GM04503 (cell line): ENCODE results near the gene PARK7.

Source experiments
- DNase-seq: peaks from one replicate; pipeline ENCODE4 v3.0.0-alpha.2; 2012; ENCODE audit warnings: low read depth

The PARK7 gene

DNA sequence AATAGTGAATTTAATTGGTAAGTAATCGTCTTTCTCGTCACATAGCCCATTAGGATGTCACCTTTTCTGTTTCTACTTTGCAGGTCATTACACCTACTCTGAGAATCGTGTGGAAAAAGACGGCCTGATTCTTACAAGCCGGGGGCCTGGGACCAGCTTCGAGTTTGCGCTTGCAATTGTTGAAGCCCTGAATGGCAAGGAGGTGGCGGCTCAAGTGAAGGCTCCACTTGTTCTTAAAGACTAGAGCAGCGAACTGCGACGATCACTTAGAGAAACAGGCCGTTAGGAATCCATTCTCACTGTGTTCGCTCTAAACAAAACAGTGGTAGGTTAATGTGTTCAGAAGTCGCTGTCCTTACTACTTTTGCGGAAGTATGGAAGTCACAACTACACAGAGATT, 23.3 kb downstream of the PARK7 start:
- DNase-seq, result no peak

DNA sequence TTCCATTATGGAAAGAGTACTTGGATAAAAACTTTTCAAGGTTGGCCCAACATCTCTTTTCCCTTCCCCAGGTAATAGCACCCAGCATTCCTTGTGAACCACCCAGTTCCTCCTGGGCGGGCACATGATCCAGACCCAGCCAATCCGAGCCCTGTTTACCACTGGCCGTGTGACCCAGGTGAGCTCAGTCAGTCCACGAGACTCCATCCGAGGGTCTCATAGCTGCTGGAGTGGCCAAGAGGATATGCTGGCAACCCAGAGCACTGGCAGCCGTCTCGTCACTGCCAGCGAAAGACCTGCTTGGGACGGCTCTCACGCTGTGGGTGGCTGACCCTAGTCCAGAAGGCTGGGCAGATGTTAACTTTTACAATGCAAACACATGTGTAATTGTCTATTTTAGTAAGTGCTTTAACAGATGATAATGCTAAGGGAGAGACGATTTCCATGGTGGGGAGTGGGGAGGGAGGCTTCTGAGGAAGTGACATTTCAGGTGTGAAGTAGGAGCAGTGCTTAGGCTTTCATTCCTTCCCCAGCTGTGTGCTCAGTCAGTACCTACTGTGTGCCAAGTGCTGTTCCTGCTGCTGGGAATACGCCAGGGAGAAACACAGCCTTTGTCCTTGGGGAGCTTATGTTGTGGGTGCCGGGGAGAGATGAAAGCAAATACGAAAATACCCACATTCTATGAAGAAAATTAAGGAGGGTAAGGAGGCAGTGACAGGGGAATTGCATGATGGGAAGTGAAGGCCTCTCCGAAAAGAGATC, 24.5 kb downstream of the PARK7 start:
- DNase-seq, result no peak

DNA sequence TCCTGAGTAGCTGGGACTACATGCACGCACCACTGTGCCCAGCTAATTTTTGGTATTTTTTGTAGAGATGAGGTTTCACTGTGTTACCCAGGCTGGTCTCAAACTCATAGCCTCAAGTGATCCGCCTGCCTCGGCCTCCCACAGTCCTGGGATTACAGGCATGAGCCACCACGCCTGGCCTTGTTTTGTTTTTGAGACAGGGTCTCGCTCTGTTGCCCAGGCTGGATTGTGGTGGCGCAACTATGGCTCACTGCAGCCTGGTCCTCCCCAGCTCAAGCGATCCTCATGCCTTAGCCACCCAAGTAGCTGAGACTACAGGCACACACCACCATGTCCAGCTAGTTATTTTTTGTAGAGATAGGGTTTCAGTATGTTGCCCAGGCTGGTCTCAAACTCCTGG, 26.0 kb downstream of the PARK7 start:
- DNase-seq, result no peak

DNA sequence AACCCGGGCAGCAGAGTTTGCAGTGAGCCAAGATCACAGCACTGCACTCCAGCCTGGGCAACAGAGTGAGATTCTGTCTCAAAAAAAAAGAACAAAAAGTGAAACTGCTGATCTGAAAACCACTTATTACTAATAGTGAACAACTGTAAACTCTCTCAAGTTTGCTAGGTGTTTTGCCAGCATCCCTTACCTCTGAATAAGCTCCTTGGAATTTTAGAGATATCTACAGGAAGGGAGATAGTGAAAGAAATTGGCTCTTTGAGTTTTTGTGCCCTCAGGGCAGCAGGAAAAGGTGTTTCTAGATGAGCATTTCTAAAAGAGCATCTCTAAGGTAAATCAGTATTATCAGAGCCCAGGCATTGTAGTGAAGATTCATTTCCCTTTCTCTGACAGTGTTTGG, 27.1 kb downstream of the PARK7 start:
- no peak for DNase-seq

DNA sequence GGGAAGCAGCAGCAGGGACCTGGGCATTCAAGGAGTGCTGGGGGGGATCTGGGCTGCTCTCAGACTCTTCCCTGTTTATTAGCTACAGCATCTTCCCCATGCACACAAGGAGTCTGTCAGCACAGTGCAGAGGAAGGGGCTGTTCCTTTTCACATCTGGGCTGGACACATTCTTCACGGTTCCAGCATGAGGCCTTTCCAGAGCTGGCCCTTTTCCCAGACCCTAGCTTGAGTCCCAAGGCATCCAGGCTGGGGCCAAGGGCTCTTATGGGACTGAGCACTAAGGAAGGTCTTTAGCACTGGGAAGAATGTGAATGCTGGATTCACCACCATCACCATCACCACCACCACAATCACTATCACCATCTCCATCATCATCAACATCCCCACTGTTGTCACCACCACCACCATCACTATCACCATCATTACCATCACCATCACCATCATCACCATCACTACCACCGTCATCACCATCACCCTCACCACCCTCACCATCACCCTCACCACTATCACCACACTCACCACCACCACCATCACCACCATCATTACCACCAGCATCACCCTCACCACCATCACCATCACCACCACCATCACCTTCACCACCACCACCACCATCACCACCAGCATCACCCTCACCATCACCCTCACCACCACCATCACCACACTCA, 28.4 kb downstream of the PARK7 start:
- DNase-seq, result no peak

DNA sequence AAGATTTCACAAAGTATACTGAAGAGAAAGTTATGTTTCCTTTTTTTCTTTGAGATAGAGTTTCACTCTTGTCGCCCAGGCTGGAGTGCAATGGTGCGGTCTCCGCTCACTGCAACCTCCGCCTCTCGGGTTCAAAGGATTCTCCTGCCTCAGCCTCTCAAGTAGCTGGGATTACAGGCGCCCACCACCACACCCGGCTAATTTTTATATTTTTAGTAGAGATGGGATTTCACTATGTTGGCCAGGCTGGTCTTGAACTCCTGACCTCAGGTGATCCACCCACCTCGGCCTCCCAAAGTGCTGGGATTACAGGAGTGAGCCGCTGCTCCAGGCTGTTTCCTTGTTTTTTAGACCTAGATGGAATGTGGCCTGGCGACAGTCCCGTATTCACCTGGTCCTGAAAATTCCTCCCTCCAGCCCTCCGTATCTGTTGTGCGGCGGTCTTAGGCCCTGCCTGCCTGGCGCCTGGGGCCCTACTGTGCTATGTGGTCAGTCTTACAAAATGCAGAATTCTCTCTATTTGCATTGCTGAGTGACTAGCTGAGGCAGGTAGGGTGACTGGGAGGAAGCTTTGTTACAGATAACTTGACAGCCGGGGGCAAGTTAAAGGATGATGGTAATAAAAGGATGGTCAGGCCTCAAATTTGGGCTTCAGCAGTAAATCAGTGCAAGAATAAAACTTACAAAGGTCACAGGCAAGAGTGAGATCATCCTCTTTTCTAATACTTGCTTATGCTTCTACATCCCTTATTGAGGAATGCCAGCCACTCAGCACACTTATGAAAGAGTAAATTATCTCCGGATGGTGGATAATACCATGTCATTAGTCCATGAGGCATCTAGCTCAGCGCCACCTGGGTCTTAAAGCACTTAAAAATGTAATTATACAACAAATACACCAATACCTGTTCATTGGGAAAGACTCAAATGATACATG, 30.3 kb downstream of the PARK7 start:
- no peak for DNase-seq

DNA sequence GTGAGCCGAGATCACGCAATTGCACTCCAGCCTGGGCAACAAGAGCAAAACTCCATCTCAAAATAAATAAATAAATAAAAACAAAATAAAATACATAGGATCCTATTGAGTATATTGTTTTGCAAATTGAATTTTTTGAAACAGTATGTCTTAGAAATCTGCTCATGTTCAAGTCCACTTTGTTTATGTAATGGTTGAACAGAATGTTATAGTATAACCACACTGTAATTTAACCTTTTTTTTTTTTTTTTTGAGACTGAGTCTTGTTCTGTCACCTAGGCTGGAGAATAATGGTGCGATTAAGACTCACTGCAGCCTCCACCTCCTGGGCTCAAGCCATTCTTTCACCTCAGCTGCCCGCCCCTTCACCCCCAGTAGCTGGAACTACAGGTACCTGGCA, 31.4 kb downstream of the PARK7 start:
- DNase-seq, result no peak

DNA sequence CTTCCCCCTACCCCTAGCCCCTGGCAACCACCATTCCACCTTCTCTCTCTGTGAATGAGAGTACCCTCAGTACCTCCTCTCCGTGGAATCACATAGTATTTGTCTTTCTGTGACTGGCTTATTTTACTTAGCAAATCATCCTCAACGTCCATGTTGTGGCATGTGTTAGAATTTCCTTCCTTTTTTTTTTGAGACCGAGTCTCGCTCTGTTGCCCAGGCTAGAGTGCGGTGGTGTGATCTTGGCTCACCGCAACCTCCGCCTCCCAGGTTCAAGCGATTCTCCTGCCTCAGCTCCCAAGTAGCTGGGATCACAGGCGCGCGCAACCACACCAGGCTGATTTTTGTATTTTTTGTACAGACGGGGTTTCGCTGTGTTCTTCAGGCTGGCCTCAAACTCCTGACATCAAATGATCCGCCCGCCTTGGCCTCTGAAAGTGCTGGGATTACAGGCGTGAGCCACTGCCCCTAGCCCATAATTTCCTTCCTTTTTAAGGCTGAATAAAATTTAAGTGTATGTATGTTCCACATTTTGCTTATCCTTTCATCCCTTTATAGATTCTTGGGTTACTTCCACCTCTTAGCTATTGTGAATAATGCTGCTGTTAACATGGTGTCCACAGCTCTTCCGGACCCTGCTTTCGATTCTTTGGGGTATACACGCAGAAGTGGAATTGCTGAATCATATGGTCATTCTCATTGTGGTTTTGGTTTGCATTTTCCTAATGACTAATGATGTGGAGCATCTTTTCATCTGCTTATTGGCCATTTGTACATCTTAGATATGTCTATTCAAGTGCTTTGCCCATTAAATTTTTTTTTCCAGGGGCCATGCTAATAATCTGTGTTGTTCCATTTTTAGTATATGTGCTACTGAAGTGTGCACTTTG, 32.3 kb downstream of the PARK7 start:
- DNase-seq, result peak; percentile 39

DNA sequence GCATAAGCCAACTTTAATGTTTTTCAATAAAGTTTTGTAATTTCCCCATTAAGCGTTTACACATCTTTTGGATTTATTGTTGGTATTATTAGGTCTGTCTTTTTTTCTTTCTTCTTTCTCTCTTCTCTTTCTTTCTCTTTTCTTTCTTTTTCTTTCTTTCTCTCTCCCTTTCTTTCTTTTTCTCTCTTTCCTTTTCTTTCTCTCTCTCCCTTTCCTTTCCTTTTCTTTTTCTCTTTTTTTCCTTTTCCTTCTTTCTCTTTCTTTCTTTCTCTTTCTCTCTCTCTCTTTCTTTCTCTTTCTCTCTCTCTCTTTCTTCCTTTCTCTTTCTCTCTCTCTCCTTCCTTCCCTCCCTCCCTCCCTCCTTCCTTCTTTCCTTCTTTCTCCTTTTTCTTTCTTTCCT, 33.3 kb downstream of the PARK7 start:
- DNase-seq, result no peak

DNA sequence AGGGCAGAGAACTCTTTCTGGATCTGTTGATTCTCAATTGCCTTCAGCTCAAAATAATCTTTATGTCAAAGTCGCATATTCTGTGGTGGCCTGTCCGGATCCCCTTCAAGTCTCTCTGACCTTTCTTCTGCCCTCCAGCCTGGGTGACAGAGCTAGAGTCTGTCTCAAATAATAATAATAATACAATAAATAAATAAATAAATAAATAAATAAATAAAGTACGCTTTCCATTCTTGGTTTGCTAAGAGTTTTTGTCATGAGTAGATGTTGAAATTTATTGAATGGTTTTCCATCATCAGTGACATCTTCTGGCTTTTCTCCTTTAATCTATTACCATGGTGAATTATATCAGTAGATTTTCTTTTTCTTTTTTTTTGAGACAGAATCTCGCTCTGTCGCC, 33.9 kb downstream of the PARK7 start:
- no peak for DNase-seq

DNA sequence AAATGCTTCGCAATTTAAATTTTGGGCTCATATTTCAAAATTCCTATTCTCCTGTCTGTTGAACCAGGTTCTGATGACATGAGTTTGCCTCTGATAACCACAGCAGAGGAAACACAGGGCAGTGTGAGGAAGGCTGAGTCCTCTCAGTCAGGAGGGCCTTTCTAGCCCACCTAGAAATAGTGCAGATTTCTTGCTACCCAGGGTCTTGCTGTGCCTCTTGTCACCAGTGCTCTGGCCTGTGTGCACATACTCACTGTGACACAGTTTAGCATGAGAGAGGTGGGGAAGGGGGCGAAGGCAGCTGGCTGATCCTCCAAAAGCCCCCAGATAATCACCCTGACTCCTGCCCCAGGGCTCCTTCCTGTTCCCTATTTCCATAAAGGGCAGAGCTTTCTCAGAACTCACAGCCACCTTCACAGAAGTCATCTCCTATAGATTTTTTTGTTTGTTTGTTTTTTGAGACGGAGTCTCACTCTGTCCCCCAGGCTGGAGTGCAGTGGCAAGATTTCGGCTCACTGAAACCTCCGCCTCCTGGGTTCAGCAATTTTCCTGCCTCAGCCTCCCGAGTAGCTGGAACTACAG, 40.9 kb downstream of the PARK7 start:
- DNase-seq, result no peak

DNA sequence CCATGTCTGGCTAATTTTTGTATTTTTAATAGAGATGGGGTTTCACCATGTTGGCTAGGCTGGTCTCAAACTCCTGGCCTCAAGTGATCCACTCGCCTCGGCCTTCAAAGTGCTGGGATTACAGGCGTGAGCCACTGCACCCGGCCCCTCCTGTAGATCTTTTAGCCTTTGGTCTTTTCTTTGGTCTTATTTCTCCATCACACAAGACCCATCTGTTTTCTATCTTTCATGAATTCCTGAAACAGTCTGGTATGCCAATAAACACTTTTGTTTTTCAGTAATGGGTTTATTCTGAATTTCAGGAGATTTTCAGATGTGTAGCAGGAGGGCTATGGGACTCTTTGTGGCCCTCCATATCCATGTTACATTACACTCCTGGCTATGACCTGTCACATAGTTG, 41.4 kb downstream of the PARK7 start:
- DNase-seq, result no peak

DNA sequence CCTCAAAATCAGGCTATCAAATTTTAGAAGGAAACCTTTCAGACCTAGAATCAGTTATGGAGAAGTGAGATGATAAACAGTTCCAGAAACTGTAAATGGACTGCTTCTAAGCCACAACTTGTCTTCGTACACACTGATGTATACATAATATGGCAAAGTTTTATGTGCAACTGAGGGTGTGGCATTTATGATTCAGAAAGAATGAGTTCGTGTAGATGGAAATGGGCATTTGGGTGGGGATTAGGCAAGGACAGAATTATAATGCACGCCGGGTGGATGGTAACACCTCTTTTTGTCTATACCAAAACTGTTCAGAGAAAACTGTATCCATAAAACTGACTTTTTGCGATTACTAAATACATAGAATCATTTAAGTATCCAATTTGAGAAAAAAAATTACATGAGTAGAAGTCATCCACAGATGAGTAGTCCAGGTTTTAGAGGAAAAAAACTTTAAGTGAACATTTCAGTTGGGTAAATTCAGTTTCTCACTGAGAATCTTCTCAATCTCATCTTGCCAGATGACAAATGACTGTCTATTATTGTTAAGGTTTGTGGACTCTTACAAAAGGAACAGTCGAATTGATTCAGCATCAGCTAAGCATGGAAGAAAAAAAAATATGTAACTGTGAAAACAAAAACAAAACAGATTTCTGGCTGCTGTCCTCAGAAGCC, 42.1 kb downstream of the PARK7 start:
- no peak for DNase-seq

DNA sequence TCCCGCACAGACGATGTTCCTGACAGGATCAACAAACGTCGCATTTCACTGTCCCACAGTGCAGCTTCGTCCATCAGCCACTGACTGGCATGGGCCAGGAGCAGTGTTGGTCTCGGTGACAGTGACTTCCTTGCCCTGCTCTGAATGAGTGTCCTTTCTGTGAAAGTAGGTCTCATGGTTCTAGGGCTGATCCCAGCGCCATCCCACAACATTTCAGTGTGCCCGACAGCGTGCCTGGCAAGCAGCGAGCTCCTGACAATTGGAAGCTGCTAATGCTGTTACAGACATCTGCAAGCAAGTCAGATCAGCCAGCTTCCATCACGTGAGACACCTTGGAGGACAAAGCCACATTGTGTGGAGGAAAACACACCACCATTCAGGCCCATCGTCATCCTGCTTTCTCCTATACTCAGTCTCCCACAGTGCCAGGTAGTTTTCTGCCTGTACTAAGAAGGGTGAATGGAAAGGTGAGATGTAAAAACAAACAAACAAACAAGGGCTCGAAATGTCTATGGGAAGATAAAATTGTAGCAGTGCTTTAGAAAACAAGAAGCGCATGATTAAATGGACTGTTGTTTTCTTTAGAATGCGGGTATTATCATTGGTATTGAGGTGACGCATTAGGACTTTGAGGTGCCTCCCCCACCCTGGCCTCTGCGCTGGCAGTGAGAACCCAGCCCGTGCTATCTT, 42.7 kb downstream of the PARK7 start:
- no peak for DNase-seq

DNA sequence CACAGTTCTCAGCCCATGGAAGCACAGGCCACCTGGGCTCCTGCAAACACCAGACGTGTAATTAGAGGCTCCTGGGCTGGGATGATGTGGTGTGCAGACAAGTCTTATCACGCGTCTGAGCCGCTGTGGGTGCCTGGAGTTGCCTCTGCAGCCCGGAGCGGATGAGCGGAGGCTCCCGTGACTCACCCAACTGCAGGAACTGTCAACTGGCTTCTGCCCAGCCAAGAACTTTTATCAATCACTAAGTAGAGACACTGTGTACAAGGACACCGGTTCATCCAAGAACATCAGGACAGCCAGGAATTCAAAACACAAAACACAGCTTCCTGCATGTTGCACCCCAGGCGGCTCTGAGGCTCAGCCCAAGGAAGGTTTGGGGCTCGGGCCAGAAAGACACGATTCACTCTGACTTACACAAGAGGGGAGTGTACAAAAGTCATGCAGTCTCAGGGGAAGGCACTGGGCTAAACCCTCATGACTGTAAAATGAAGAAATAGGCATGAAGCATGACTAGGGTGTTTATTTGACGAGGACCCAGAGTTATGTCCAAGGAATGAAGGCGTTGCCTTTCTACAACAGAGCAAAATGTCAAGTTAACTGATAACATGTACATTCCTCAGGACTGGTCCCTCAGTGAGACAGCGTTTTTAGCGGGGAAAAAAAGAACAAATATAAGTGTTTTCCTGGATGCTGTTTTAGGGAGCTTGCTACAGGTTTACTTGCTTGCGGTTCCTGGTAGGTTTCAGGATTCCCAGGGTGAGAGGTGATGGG, 43.5 kb downstream of the PARK7 start:
- DNase-seq, result peak; percentile 98

DNA sequence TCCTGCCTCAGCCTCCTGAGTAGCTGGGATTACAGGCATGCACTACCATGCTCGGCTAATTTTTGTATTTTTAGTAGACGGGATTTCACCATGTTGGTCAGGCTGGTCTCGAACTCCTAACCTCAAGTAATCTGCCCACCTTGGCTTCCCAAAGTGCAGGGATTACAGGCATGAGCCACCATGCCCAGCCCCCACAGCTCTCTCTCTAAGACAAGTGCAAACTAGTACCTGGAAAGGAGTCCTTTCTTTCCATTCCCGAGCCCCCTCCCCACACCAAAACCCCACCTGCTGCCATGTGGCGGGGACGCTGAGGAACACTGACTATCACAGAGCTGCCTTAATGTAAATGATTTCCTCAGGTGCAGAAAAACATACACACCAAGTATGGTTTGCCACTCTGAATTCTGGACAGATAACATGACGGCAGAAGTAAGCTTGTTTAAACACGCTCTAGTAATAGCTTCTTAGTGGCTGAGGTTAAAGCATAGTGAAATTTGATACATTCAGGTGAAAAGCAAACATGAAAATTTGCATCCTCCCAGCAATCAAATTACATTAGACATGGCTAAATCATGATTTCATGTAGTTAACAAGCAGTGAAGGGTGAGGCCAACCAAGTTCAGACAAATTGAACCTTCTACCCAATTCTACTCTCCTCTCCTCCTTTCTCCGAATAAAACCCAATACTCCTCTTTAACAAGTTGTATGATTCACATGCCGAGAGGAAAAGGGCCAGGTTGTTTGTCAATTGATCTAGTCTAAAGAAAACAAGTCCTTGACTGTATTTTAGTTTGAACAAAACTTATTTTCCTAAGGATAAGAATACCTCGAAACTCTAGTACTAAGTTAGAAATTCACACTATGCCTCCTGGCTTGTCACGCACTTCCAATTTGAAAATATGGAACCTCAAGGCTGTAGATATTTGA, 44.8 kb downstream of the PARK7 start:
- DNase-seq, result no peak

DNA sequence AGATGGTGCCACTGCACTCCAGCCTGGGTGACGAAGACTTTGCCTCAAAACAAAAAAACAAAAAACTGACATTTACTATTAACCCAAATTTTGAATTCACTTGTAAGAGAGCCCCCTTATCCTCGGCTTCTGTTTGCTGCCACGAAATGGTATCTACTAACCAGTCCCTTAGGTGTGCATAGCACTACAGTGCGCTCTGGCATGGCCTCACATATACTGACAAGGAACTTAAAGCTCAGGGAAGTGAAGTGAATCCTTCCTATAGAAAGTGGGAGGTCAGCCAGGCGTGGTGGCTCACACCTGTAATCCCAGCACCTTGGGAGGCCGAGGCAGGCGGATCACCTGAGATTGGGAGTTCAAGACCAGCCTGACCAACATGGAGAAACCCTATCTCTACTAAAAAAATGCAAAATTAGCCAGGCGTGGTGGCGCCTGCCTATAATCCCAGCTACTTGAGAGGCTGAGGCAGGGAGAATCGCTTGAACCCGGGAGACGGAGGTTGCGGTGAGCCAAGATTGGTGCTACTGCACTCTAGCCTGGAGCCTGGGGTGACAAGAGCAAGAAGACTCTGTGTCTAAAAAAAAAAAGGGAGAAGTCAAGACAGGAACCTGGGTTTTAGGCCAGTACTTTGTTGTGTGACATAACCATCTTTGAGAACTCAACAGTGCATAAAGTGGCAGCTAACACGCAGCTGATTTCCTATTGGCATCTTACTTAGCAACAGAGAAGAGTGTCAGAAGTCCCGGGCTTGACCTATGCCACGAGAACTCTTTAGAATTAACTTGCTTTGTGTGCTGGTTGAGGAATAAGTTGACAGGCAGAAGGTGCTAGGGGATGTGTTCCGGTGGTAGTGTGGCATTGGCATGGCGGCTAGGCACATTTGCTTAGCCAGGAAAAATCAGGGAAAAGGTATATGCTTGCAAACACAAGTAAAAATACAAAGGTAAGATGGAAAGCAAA, 47.8 kb downstream of the PARK7 start:
- DNase-seq, result no peak
